WTC11 (cell line): ENCODE results near the gene VIPR2.

ENCODE experiments used
- ATF1 ChIP-seq: sonication (generic); formaldehyde crosslinking; IDR thresholded peaks from 2 replicates; pipeline ENCODE4 v1.8.1; 2023; ENCODE audit warnings: mild to moderate bottlenecking, moderate library complexity, missing genetic modification reagents
- ATF2 ChIP-seq: sonication (generic); formaldehyde crosslinking; IDR thresholded peaks from 2 replicates; pipeline ENCODE4 v1.8.1; 2022; ENCODE audit warnings: low read depth, missing genetic modification reagents, borderline replicate concordance
- CTCF ChIP-seq: fragments of 200-600 bp; IDR thresholded peaks from 2 replicates; pipeline ENCODE4 v1.8.0; 2022; ENCODE audit warnings: antibody characterized with exemption
- E2F5 ChIP-seq: sonication (generic); formaldehyde crosslinking; IDR thresholded peaks from 2 replicates; pipeline ENCODE4 v1.8.1; 2022; ENCODE audit warnings: mild to moderate bottlenecking, moderate library complexity, missing genetic modification reagents
- ETV6 ChIP-seq: sonication (generic); formaldehyde crosslinking; IDR thresholded peaks from 2 replicates; pipeline ENCODE4 v1.8.1; 2022; ENCODE audit warnings: mild to moderate bottlenecking, missing genetic modification reagents
- HMGXB4 ChIP-seq: sonication (generic); formaldehyde crosslinking; IDR thresholded peaks from 2 replicates; pipeline ENCODE4 v1.8.1; 2023; ENCODE audit warnings: mild to moderate bottlenecking, moderate library complexity, missing genetic modification reagents
- RELA ChIP-seq: sonication (generic); formaldehyde crosslinking; IDR thresholded peaks from 2 replicates; pipeline ENCODE4 v1.8.1; 2022; ENCODE audit warnings: missing genetic modification reagents, mild to moderate bottlenecking, borderline replicate concordance
- SP1 ChIP-seq: sonication (generic); formaldehyde crosslinking; conservative IDR thresholded peaks from 2 replicates; pipeline ENCODE4 v1.8.1; 2022; ENCODE audit warnings: missing genetic modification reagents
- TP53 ChIP-seq: sonication (generic); formaldehyde crosslinking; IDR thresholded peaks from 2 replicates; pipeline ENCODE4 v1.8.1; 2023; ENCODE audit warnings: mild to moderate bottlenecking, missing genetic modification reagents

GRCh38 chr7:159153511-159153910 lies 8.8 kb upstream of the VIPR2 start:
- TF ChIP-seq CTCF: no peak
- no peak for TF ChIP-seq ATF2
- TF ChIP-seq TP53 (CRISPR knock-in tag): no peak
- TF ChIP-seq ETV6: no peak
- no peak for TF ChIP-seq ATF1 (CRISPR knock-in tag)
- TF ChIP-seq E2F5: no peak
- no peak for TF ChIP-seq SP1 (CRISPR knock-in tag)
- no peak for TF ChIP-seq RELA (CRISPR knock-in tag)
- no peak for TF ChIP-seq HMGXB4
